ENCODE data around the gene DAZL.

DNA sequence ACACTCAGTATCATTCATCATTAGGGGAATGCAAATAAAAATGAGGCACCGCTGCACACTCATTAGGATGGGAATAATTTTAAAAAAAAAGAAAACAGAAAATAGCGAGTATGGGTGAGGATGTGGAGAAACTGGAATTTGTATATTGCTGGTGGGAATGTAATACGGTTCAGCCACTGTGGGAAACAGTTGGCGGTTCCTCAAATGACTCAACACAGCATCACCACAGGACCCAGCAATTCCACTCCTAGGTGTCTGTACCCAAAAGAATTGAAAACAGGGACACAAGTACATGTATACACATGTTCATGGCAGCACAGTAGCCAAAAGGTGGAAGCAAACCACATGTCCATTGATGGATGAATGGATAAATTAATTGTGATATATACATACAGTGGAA is 56.5 kb downstream of the DAZL start:
- TF ChIP-seq, protein P1, sequence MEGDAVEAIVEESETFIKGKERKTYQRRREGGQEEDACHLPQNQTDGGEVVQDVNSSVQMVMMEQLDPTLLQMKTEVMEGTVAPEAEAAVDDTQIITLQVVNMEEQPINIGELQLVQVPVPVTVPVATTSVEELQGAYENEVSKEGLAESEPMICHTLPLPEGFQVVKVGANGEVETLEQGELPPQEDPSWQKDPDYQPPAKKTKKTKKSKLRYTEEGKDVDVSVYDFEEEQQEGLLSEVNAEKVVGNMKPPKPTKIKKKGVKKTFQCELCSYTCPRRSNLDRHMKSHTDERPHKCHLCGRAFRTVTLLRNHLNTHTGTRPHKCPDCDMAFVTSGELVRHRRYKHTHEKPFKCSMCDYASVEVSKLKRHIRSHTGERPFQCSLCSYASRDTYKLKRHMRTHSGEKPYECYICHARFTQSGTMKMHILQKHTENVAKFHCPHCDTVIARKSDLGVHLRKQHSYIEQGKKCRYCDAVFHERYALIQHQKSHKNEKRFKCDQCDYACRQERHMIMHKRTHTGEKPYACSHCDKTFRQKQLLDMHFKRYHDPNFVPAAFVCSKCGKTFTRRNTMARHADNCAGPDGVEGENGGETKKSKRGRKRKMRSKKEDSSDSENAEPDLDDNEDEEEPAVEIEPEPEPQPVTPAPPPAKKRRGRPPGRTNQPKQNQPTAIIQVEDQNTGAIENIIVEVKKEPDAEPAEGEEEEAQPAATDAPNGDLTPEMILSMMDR (IDR thresholded peaks at IDR 0.05) = no peak
- TF ChIP-seq POLR2A (IDR thresholded peaks at IDR 0.05) = no peak
